ENCODE results near the gene CDK7. TPM values are rescaled to one million over a fixed set of nuclear protein-coding genes. Genes with fewer than 3 reads are reported as not detected.
A peak's percentile ranks its signal among the peaks of the same experiment; 100 is the strongest.
"Not testable (repeated sequence)": the region's sequence is repeated elsewhere in the genome, so short reads cannot be mapped to it uniquely, and the experiment has no call there.

CDK7 gene
- total and polyA plus RNA-seq, 12 donors, result 15.2 to 57.1 (median 27.2) TPM

DNA sequence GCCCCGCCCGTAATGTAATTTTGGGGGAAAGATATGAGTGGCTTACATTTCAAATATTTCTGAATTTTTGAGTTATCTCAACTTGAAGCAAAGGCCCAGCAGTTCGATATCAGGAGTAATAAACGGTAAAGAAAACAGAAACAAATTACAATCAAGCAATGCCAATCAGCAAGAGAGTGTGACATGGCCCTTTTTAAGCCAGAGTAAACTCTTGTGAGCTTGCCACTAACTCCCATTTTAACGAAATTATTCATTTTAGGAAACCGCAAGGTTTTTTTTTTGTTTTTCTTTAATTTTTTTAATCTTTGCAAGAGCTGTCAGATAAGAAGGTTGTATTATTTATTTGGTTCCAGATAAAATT is 17.6 kb upstream of the CDK7 start:
- Histone ChIP-seq H3K27me3 (no peaks in the 10 kb centered on the region), H3K27ac (peak overlapping the region in 1 of 5 donors; percentile 89), H3K4me1 (replicated peaks in 1 of 2) (peaks cover 4 to 18% of the 10 kb centered on the region in 2 donors), H3K4me3 (peak overlapping the region in 3 of 4 donors; percentile 4 to 87 (median 75)), H3K36me3 (replicated peaks in 1 of 2) (no peaks in the 10 kb centered on the region), H3K9me3 (replicated peaks in 1 of 3) (no peaks in the 10 kb centered on the region)
- intact Hi-C loops (cut with DNase I), result loop anchor here in 1 of 2 donors (2.0 kb wide), 1 partner anchor 28 kb away; the partner anchor contains the start of gene CENPH
- TF ChIP-seq CTCF (IDR thresholded peaks at IDR 0.05), result no peak
- DNase-seq, result no peak
- WGBS, 4 donors, result 31 to 42% (median 39%) methylated on average over 6 of the region's 6 CpGs

DNA sequence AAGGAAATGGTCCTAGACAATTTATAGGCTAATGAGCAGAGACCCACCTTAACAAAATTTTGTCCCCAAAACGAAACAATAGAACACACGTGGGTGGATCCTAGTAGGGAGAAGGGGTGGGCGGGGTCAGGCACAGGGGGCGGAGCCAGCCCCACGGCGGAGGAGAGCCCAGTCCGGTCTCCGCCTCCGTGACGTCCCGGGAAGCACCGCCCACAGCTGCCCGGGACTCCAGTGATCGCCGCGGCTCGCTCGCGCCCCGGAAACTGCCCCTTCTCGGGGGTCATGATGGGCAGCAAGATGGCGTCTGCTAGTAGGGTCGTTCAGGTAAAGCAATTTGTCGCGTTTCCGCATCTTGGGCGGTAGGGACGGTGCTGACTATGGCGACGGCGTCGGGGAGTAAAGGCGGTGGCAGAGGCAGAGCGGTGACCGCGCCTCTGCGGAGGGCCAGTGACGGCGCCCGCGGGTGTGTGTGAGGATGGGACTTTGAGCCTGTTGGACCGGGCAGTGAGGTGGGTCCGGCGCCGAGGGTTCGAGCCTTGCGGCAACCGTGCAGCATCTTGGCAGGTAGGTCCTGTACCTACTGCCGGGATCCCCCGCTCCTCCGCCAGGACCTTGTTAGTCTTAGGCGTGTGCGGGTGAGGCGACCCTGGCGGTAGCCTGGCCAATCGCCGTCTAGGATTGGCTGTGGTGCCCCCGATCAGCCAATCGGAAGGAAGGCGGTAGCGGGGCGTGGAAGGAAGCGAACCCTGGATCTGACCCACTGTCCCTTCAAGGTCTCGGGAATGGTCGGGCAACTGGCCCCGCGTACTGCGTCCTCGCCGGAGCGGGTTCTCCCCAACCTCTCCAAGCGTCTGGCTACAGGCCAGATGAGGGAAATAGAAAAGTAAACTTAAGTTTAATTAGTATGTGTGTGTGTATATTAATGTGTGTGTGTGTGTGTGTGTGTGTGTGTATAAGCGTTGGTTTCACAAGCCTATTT is 16.8 kb upstream of the CDK7 start:
- intact Hi-C loops (cut with DNase I), result loop anchor here in 1 of 2 donors (2.0 kb wide), 1 partner anchor 29 kb away; the partner anchor contains the start of gene CENPH

GRCh38 chr5:69219939-69220338 is 14.7 kb upstream of the CDK7 start:
- peaks cover 4 to 18% of the 10 kb centered on the region in 2 donors for H3K4me1 ChIP-seq (replicated peaks in 1 of 2)
- no peak for DNase-seq
- H3K36me3 ChIP-seq (replicated peaks in 1 of 2), result no peaks in the 10 kb centered on the region
- TF ChIP-seq CTCF (IDR thresholded peaks at IDR 0.05) (no peak), POLR2A (IDR thresholded peaks at IDR 0.05) (no peak)
- H3K27me3 ChIP-seq, result no peaks in the 10 kb centered on the region
- no peak overlapping the region for H3K27ac ChIP-seq
- H3K9me3 ChIP-seq (replicated peaks in 1 of 3), result no peaks in the 10 kb centered on the region
- H3K4me3 ChIP-seq, result no peak overlapping the region
- intact Hi-C loops (cut with DNase I), result no loop called here

More for the DNA sequence above, 16.8 kb upstream of the CDK7 start:
- peak overlapping the region; percentile 79 to 95 (median 90) for H3K27ac ChIP-seq
- H3K4me3 ChIP-seq, result peak overlapping the region; percentile 34 to 87 (median 81)
- peaks cover 4 to 18% of the 10 kb centered on the region in 2 donors for H3K4me1 ChIP-seq (replicated peaks in 1 of 2)
- 0% methylated on average over 34 to 73 of the region's 73 CpGs for WGBS, 4 donors
- no peaks in the 10 kb centered on the region for H3K27me3 ChIP-seq
- H3K9me3 ChIP-seq (replicated peaks in 1 of 3), result no peaks in the 10 kb centered on the region
- DNase-seq, result peak; percentile 96 to 99 (median 98)
- TF ChIP-seq CTCF (IDR thresholded peaks at IDR 0.05) (peak in 4 of 6 experiments; percentile 44 to 53 (median 46)), POLR2A (IDR thresholded peaks at IDR 0.05) (peak; percentile 31 to 78)
- no peaks in the 10 kb centered on the region for H3K36me3 ChIP-seq (replicated peaks in 1 of 2)

GRCh38 chr5:69220371-69220770 is 14.3 kb upstream of the CDK7 start:
- peaks cover 4 to 18% of the 10 kb centered on the region in 2 donors for H3K4me1 ChIP-seq (replicated peaks in 1 of 2)
- H3K4me3 ChIP-seq; H3K9me3 ChIP-seq (replicated peaks in 1 of 3); H3K27ac ChIP-seq; H3K27me3 ChIP-seq; intact Hi-C loops (cut with DNase I); H3K36me3 ChIP-seq (replicated peaks in 1 of 2); DNase-seq: not testable (repeated sequence)
- WGBS, 4 donors, result 82 to 99% (median 96%) methylated on average over 10 to 18 of the region's 18 CpGs

DNA sequence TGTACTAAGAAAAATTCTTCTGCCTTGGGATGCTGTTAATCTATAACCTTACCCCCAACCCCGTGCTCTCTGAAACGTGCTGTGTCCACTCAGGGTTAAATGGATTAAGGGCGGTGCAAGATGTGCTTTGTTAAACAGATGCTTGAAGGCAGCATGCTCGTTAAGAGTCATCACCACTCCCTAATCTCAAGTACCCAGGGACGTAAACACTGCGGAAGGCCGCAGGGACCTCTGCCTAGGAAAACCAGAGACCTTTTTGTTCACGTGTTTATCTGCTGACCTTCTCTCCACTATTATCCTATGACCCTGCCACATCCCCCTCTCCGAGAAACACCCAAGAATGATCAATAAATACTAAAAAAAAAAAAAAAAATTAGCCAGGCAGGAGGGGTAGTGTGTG is 13.9 kb upstream of the CDK7 start:
- H3K27ac ChIP-seq; H3K36me3 ChIP-seq (replicated peaks in 1 of 2); H3K9me3 ChIP-seq (replicated peaks in 1 of 3); DNase-seq; intact Hi-C loops (cut with DNase I); H3K27me3 ChIP-seq; H3K4me3 ChIP-seq: not testable (repeated sequence)
- 93 to 98% (median 94%) methylated on average over 5 to 9 of the region's 9 CpGs for WGBS, 4 donors
- peaks cover 4 to 18% of the 10 kb centered on the region in 2 donors for H3K4me1 ChIP-seq (replicated peaks in 1 of 2)

All from adrenal gland (tissue), 12 donors.